ENCODE data around the gene B3GALNT2.

B3GALNT2 gene

GRCh38 chr1:235516862-235517446 is 12.7 kb upstream of the B3GALNT2 start:
- Mint-ChIP-seq H3K9me3 (no peaks in the 10 kb centered on the region), H3K27ac (ENCODE audit: low read depth) (no peak overlapping the region), H3K36me3 (ENCODE audit: insufficient read depth) (no peaks in the 10 kb centered on the region), H3K4me3 (no peak overlapping the region), H3K27me3 (peaks cover 9% of the 10 kb centered on the region), H3K4me1 (no peaks in the 10 kb centered on the region)
- ATAC-seq (replicated peaks; ENCODE audit: extremely low read depth, poor library complexity, severe bottlenecking) (no peak), DNase-seq (ENCODE audit: low spot score in 2 of 2) (no peak)

- ATAC-seq (replicated peaks; ENCODE audit: extremely low read depth, poor library complexity, severe bottlenecking) = no peak
- H3K27me3 Mint-ChIP-seq = peaks cover 19% of the 10 kb centered on the region
- H3K4me3 Mint-ChIP-seq = no peak overlapping the region
- no peaks in the 10 kb centered on the region for H3K9me3 Mint-ChIP-seq
- H3K36me3 Mint-ChIP-seq (ENCODE audit: insufficient read depth) = no peaks in the 10 kb centered on the region
- DNase-seq (ENCODE audit: low spot score in 2 of 2) = no peak
- no peak overlapping the region for H3K27ac Mint-ChIP-seq (ENCODE audit: low read depth)
- no peaks in the 10 kb centered on the region for H3K4me1 Mint-ChIP-seq
These were observed 11.7 kb upstream of the B3GALNT2 start for GRCh38 chr1:235515844-235516512.

GRCh38 chr1:235513495-235514366 is 9.5 kb upstream of the B3GALNT2 start:
- H3K36me3 Mint-ChIP-seq (ENCODE audit: insufficient read depth) = no peaks in the 10 kb centered on the region
- H3K27me3 Mint-ChIP-seq = peaks cover 25% of the 10 kb centered on the region
- no peaks in the 10 kb centered on the region for H3K9me3 Mint-ChIP-seq
- DNase-seq (ENCODE audit: low spot score in 2 of 2) (no peak), ATAC-seq (replicated peaks; ENCODE audit: extremely low read depth, poor library complexity, severe bottlenecking) (no peak)
- H3K4me1 Mint-ChIP-seq = no peaks in the 10 kb centered on the region
- no peak overlapping the region for H3K4me3 Mint-ChIP-seq
- no peak overlapping the region for H3K27ac Mint-ChIP-seq (ENCODE audit: low read depth)

GRCh38 chr1:235511470-235512240 is 7.4 kb upstream of the B3GALNT2 start:
- Mint-ChIP-seq H3K4me1 (no peaks in the 10 kb centered on the region), H3K27me3 (peaks cover 25% of the 10 kb centered on the region), H3K36me3 (ENCODE audit: insufficient read depth) (no peaks in the 10 kb centered on the region), H3K9me3 (no peaks in the 10 kb centered on the region), H3K27ac (ENCODE audit: low read depth) (no peak overlapping the region), H3K4me3 (no peak overlapping the region)
- ATAC-seq (replicated peaks; ENCODE audit: extremely low read depth, poor library complexity, severe bottlenecking) (no peak), DNase-seq (ENCODE audit: low spot score in 2 of 2) (no peak)

- Mint-ChIP-seq H3K27me3 (peaks cover 25% of the 10 kb centered on the region), H3K4me3 (no peak overlapping the region), H3K9me3 (no peaks in the 10 kb centered on the region), H3K4me1 (no peaks in the 10 kb centered on the region), H3K27ac (ENCODE audit: low read depth) (no peak overlapping the region), H3K36me3 (ENCODE audit: insufficient read depth) (no peaks in the 10 kb centered on the region)
- ATAC-seq (replicated peaks; ENCODE audit: extremely low read depth, poor library complexity, severe bottlenecking) (no peak), DNase-seq (ENCODE audit: low spot score in 2 of 2) (no peak)
These were observed 6.6 kb upstream of the B3GALNT2 start for GRCh38 chr1:235510823-235511222.

- no peak overlapping the region for H3K27ac Mint-ChIP-seq (ENCODE audit: low read depth)
- no peaks in the 10 kb centered on the region for H3K9me3 Mint-ChIP-seq
- DNase-seq (ENCODE audit: low spot score in 2 of 2) (no peak), ATAC-seq (replicated peaks; ENCODE audit: extremely low read depth, poor library complexity, severe bottlenecking) (no peak)
- H3K36me3 Mint-ChIP-seq (ENCODE audit: insufficient read depth) = peaks cover 16% of the 10 kb centered on the region
- H3K4me1 Mint-ChIP-seq = peaks cover 18% of the 10 kb centered on the region
- H3K27me3 Mint-ChIP-seq = peaks cover 22% of the 10 kb centered on the region
- H3K4me3 Mint-ChIP-seq = no peak overlapping the region
These were observed 3.4 kb upstream of the B3GALNT2 start for GRCh38 chr1:235507623-235508022.

GRCh38 chr1:235504494-235505222 is 406 bp upstream of the B3GALNT2 start:
- peak overlapping the region; percentile 98 for H3K4me3 Mint-ChIP-seq
- H3K36me3 Mint-ChIP-seq (ENCODE audit: insufficient read depth) = peaks cover 16% of the 10 kb centered on the region
- peak overlapping the region; percentile 98 for H3K27ac Mint-ChIP-seq (ENCODE audit: low read depth)
- ATAC-seq (replicated peaks; ENCODE audit: extremely low read depth, poor library complexity, severe bottlenecking) (peak; percentile 83), DNase-seq (ENCODE audit: low spot score in 2 of 2) (peak; percentile 96 to 97)
- no peaks in the 10 kb centered on the region for H3K9me3 Mint-ChIP-seq
- H3K4me1 Mint-ChIP-seq = peaks cover 23% of the 10 kb centered on the region
- no peaks in the 10 kb centered on the region for H3K27me3 Mint-ChIP-seq

- H3K27ac Mint-ChIP-seq (ENCODE audit: low read depth) = peak overlapping the region; percentile 98
- no peak for ATAC-seq (replicated peaks; ENCODE audit: extremely low read depth, poor library complexity, severe bottlenecking)
- DNase-seq (ENCODE audit: low spot score in 2 of 2) = no peak
- H3K9me3 Mint-ChIP-seq = no peaks in the 10 kb centered on the region
- H3K4me3 Mint-ChIP-seq = peak overlapping the region; percentile 98
- H3K4me1 Mint-ChIP-seq = peaks cover 23% of the 10 kb centered on the region
- peaks cover 16% of the 10 kb centered on the region for H3K36me3 Mint-ChIP-seq (ENCODE audit: insufficient read depth)
- no peaks in the 10 kb centered on the region for H3K27me3 Mint-ChIP-seq
These were observed 690 bp downstream of the B3GALNT2 start for GRCh38 chr1:235503403-235504121.

- Mint-ChIP-seq H3K4me1 (peaks cover 23% of the 10 kb centered on the region), H3K36me3 (ENCODE audit: insufficient read depth) (peaks cover 16% of the 10 kb centered on the region), H3K9me3 (no peaks in the 10 kb centered on the region), H3K27ac (ENCODE audit: low read depth) (peak overlapping the region; percentile 98), H3K4me3 (peak overlapping the region; percentile 98), H3K27me3 (no peaks in the 10 kb centered on the region)
- DNase-seq (ENCODE audit: low spot score in 2 of 2) = no peak
- ATAC-seq (replicated peaks; ENCODE audit: extremely low read depth, poor library complexity, severe bottlenecking) = no peak
These were observed 1.4 kb downstream of the B3GALNT2 start for GRCh38 chr1:235502601-235503402.

- Mint-ChIP-seq H3K27me3 (no peaks in the 10 kb centered on the region), H3K4me1 (peaks cover 23% of the 10 kb centered on the region), H3K4me3 (no peak overlapping the region), H3K9me3 (no peaks in the 10 kb centered on the region), H3K36me3 (ENCODE audit: insufficient read depth) (peaks cover 16% of the 10 kb centered on the region), H3K27ac (ENCODE audit: low read depth) (no peak overlapping the region)
- ATAC-seq (replicated peaks; ENCODE audit: extremely low read depth, poor library complexity, severe bottlenecking) = no peak
- no peak for DNase-seq (ENCODE audit: low spot score in 2 of 2)
These were observed 3.2 kb downstream of the B3GALNT2 start for GRCh38 chr1:235500971-235501540.

GRCh38 chr1:235495551-235495950 is 8.7 kb downstream of the B3GALNT2 start:
- DNase-seq (ENCODE audit: low spot score in 2 of 2) (no peak), ATAC-seq (replicated peaks; ENCODE audit: extremely low read depth, poor library complexity, severe bottlenecking) (no peak)
- Mint-ChIP-seq H3K27ac (ENCODE audit: low read depth) (no peak overlapping the region), H3K36me3 (ENCODE audit: insufficient read depth) (peaks cover 11% of the 10 kb centered on the region), H3K9me3 (no peaks in the 10 kb centered on the region), H3K4me3 (no peak overlapping the region), H3K27me3 (no peaks in the 10 kb centered on the region), H3K4me1 (peaks cover 16% of the 10 kb centered on the region)

Measured in central memory CD8-positive, alpha-beta T cell (primary cell).